GM18861 (cell line): Measurements from ENCODE around the gene DDC.
"Not testable (repeated sequence)": the region's sequence is repeated elsewhere in the genome, so short reads cannot be mapped to it uniquely, and the experiment has no call there.

Experiments
- ATAC-seq: cut with Tn5 transposase; IDR thresholded peaks from one replicate; pipeline ENCODE4 v1.9.1; 2021; ENCODE audit not compliant: unreplicated experiment

The DDC gene

DNA sequence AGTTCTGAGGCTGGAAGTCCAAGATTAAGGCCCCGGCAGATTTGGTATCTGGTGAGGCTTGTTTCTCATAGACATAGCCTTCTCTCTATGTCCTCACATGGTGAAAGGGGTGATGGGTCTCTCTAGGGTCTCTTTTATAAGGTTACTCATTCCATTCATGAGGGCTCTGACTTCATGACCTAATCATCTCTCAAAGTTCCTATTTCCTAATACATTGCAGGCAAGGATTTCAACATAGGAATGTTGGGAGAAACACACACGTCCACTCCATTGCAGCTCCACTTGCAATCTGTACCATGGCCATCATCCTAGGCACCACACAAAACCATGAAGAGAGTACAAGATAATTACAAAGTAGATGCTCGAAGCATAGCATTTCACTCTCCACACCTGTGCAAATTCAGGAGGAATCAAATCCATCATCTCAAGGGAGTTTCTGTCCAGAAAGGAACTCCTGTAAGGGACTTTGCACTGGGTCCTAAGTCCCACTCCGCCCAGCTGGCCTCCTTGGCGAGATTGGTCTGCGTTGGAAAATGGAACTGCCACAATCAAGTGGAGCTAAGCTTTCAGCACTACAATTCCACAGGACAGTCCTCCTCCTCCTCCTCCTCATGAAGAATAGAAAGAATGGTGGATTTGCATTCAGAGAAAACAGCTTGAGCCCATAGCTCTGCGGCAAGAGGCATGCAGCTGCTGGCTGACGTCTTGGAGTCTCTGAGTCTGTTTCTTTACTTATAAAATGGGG lies 8.8 kb downstream of the DDC start:
- no peak for ATAC-seq

DNA sequence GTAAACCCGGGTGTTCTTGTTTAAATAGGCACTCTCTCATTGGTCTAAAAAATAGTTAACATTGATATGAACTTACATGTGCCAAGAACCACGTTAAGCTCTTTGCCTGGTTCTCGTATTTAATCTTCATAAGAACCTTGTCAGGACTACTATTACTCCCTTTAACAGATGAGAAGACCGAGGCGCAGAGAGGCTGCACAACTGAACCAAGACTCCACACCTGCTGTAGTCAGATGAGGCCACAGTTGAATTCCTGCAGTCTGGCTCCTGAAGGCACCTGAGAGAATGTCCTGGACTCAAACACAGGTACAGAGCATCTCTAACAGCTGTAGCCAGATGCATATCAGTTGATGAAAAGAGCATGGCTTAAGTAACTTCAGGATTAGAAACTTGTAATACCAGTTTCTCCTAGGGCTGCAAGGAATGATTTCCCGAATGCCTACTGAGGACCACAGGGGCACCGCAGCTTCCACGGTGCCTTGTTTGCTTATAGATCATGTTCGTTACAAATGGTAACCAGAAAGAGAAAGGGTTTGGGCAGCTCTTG lies 9.5 kb downstream of the DDC start:
- no peak for ATAC-seq

DNA sequence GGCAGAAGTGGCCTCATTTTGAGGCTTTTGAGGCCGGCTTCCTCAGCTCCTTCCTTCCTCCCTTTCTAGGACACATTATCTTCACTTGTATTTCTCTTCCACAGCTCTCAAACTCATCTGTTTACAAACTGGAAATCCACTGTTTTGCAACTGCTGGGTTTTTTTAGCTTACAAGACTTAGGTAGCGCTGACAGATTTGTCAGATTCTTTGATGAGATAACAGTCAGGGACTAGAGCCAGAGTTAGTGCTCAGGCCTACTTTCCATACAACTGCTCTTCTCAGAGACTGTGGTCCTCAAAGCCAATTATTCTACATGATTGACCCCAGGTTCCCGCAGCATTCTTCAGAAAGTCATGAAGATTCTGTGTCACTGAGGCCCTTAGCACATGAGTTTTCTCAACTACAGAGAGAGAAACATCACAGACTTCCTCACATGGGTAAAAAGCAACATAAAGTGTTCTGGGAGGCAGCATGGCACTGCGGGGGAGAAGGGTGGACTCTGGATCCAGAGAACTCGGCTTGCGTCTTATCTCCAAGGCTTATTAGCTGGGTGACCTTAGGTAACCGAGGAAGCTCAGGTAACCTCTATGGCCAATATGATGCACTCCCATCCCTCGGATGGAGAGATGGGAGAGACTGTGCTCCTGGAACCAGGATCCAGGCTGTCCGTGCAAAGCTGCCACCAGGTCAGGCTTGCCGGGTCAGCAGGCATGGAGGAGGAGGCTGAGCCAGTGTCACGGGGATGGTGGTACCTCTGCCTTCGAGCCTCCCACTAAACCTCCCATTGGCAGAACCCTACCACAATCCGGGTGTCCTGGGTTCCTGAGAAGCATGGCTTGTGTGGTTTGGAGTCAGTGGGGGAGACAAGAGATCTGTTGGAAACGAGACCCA lies 10.5 kb downstream of the DDC start:
- no peak for ATAC-seq

DNA sequence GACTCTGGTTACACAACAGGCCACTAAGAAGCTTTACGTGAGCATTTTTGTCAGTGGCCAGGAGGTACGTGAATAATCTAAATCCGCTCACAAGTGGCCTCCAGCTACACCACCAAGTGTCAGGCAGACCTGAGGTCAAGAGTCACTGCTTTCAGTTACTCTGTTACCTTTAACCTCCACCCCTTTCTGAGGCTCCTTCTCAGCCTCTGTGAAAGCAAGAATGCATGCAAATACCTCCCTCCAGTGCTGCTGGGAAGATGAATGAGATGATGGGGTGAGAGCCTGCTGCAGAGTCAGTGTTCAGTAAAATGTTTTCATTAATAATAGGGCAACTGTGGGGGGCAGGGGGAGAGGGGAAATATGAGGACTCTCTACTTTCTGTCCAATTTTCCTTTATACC lies 11.2 kb downstream of the DDC start:
- ATAC-seq, result no peak

- no peak for ATAC-seq
Observed at GRCh38 chr7:50552921-50553320, 12.3 kb downstream of the DDC start.

GRCh38 chr7:50552139-50552538 lies 13.1 kb downstream of the DDC start:
- ATAC-seq, result no peak

- not testable (repeated sequence) for ATAC-seq
Observed at GRCh38 chr7:50545613-50546012, 19.6 kb downstream of the DDC start.

- no peak for ATAC-seq
Observed at GRCh38 chr7:50544992-50545391, 20.2 kb downstream of the DDC start.

DNA sequence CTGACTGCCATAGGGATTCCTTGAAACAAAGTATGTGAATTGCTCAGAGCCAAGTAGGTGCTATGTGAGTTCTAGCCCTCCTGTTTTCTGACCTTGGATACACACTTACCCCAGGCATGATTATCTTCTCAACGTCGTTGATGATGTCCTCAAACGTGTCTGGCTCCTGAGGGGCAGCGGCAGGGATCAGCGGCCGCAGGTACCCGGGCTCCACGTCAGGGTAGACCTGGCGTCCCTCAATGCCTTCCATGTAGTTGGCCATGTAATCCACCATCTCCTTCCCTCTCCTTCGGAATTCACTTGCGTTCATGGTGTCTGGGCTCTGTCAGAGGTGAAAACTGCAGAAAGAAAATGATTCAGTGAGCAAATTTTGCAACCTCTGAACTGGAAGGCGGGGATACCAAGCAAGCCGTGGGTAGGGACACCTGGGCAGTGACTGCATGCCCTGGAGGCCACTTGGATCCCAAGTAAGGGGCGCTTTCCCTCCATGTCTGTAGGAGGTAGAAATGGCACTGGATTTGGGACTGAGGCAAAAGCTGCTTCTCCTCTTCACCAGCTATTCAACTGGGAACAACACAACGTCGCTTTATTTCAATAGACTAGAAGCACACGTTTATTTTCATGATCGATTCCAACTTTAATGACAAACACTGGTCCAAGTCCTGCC lies 21.3 kb downstream of the DDC start:
- ATAC-seq, result no peak

DNA sequence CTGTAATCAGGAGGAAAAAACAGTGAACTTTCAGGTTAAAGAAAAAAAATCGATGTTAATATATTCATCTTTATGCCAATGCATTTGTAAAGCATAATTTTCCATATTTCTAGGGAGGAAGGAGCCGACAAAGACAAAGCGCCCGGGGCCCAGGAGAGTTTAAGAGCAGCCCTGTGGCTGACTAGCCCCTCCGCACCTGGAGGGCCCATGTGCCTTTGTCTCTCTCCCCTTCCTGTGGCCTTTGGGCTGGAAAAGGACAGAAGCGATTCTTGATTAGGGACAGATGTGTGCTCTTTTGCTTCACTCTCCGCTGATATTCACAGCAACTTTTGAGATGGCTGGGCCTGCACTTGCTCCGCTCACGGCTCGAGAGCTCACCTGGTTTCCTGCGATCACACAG lies 23.1 kb downstream of the DDC start:
- no peak for ATAC-seq

DNA sequence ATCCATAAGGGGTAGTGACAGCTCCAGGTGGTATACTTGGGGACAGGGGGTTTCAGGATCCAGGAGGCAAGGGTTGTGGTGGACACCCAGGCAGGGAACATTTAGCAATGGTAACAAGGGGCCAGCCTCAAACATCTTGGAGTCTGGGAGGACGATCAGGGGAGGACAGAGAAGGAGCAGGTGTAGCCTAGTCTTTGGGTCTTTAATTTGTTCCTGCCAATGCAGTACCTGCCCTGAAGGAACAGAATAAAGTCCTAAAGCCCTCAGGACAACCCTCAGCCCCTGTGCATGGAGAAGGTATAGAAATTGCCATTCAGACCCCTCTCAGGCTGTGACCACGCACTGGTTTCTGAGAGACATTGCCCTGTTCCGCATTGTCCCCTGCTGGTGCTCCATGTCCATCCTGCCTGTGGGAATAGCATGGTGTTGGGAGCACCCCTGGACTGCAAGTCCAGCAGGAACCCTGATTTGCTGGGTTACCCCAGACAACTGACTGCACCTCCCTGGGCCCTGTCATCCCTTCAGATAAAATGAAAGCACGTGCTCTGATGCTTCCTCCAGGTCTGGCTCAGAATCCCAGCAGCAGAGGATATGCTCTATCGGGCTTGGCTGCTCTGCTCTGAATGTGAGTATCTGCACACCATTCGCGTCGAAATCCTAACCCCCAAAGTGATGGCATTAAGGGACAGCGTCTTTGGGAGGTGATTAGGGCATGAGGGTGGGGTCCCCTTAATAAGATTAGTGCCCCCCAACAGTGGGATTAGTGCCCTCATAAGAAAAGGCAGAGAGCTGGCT lies 24.2 kb downstream of the DDC start:
- no peak for ATAC-seq

GRCh38 chr7:50539725-50540124 lies 25.5 kb downstream of the DDC start:
- no peak for ATAC-seq

- no peak for ATAC-seq
Observed at GRCh38 chr7:50538478-50538877, 26.7 kb downstream of the DDC start.

DNA sequence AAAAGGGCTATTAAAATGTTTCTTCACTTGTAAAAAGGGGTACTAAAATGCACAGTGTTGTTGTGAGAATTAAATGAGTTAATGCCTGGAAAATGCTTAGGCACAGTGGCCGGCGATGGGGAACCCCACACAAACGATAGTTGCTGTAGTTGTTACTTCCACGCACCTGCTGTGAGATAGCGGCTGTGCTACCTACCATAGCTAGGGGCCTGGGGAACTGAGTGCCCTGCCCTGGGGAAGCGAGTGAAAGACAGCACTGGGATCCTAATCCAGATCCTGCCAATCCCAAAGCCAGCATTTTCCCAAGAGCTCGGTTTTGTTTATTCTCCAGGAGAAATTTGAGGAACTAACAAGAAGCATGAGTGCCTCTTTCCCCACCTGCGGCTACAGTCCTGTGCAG lies 27.8 kb downstream of the DDC start:
- no peak for ATAC-seq

GRCh38 chr7:50535291-50535711 lies 29.9 kb downstream of the DDC start:
- ATAC-seq, result not testable (repeated sequence)

- no peak for ATAC-seq
Observed at GRCh38 chr7:50534690-50535290, 30.4 kb downstream of the DDC start.

- no peak for ATAC-seq
Observed at GRCh38 chr7:50533866-50534265, 31.3 kb downstream of the DDC start.

- ATAC-seq, result no peak
Observed at GRCh38 chr7:50531928-50532327, 33.3 kb downstream of the DDC start.

DNA sequence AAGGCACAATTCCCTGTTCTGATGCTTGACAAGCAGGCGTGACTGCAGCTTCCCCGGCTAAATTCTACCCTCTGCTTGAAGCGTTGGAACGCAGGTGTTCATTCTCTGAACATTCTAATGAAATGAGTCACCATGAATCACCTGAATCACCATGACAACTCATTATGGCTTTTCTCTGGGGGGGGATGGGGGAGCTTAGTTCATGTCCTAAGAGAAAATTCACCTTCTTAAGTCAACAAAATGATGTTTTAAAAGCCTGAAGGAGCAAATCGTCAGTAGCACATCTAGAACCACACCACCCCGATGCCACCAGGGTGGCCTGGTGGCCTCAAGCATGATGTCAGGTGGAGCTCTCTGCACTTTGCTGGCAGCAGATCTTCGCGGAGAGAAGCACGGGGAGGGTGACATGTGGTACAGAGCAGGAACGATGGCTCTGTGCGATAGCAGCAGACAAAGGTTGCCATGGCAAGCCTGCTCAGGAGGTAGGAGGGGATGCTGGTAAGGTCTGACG lies 33.7 kb downstream of the DDC start:
- no peak for ATAC-seq

DNA sequence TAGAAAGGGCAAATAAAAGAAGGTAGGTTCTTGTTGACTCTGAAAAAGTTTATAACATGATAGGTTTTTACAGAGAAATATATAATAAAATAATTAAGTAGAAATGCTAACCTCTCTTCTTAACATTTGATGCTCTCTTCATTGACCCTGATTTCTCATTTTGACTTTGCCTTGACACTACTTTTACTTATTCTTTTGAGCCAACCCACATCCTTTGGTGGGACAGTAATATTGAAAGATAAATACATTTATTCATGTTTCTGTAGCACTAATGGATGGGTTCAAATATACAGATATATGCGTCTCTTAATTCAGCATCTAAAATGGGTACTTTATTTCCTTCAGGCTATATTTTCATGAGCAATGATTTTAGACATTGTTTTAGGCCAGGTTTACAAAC lies 34.4 kb downstream of the DDC start:
- no peak for ATAC-seq
